IMR-90 (cell line): ENCODE measurements around the gene LBHD2. TPM values are rescaled to one million over a fixed set of nuclear protein-coding genes. Genes with fewer than 3 reads are reported as not detected.

Experiments
- ATAC-seq: fragments of 200-7000 bp; cut with Tn5 transposase; 2 replicates; pipeline ENCODE4 v1.9.1; 2020; ENCODE audit warnings: low read depth, mild to moderate bottlenecking, moderate library complexity
- BruUV-seq: library from RNA; stranded (reverse); fragments of 400-500 nt; replicated peaks from 2 replicates; lab custom pipeline; 2021; lab: Mats Ljungman, UMichigan
- CTCF ChIA-PET: fragments of 300-600 bp; formaldehyde crosslinking; extraction: SDS; loops from one replicate; lab custom pipeline; 2021; ENCODE audit warnings: antibody characterized with exemption; lab: Yijun Ruan, JAX
- POLR2A ChIA-PET: fragments of 300-600 bp; sonication (Branson Sonifier 250); formaldehyde crosslinking; loops from one replicate; lab custom pipeline; 2022; ENCODE audit warnings: antibody characterized with exemption; ENCODE audit not compliant: unreplicated experiment; lab: Charles Lee
- DNase-seq: peaks from one replicate; pipeline ENCODE4 v3.0.0; 2013
- H2AFZ ChIP-seq: replicated peaks from 2 replicates; pipeline ENCODE3; 2013; ENCODE audit warnings: low read length, mild to moderate bottlenecking; ENCODE audit not compliant: poor library complexity
- H2AK5ac ChIP-seq: 2 replicates; pipeline ENCODE4 v1.6.1; 2013; ENCODE audit warnings: low read depth, low read length, inconsistent platforms
- H2AK9ac ChIP-seq: replicated peaks from 2 replicates; pipeline ENCODE3; 2013; ENCODE audit warnings: mild to moderate bottlenecking, low read depth, low read length, moderate library complexity; ENCODE audit not compliant: poor library complexity
- H2BK120ac ChIP-seq: 2 replicates; pipeline ENCODE4 v1.6.1; 2013; ENCODE audit warnings: low read depth, low read length, inconsistent platforms
- H2BK15ac ChIP-seq: 3 replicates; pipeline ENCODE4 v1.6.1; 2013; ENCODE audit warnings: low read depth, low read length, inconsistent platforms
- H2BK20ac ChIP-seq: 2 replicates; pipeline ENCODE4 v1.6.1; 2013; ENCODE audit warnings: low read depth, mild to moderate bottlenecking, inconsistent platforms, low read length, moderate library complexity
- H2BK5ac ChIP-seq: 2 replicates; pipeline ENCODE4 v1.6.1; 2013; ENCODE audit warnings: mild to moderate bottlenecking, low read depth, low read length, inconsistent platforms; ENCODE audit not compliant: poor library complexity, severe bottlenecking
- H3K14ac ChIP-seq: replicated peaks from 2 replicates; pipeline ENCODE4 v1.6.1; 2013; ENCODE audit warnings: low read depth, low read length, inconsistent platforms
- H3K18ac ChIP-seq: 2 replicates; pipeline ENCODE4 v1.6.1; 2013; ENCODE audit warnings: low read depth, low read length, control low read depth
- H3K23ac ChIP-seq: 2 replicates; pipeline ENCODE4 v1.6.1; 2013; ENCODE audit warnings: low read depth, low read length, inconsistent platforms
- H3K27ac ChIP-seq: 2 replicates; pipeline ENCODE4 v1.5.1; 2013; ENCODE audit warnings: mild to moderate bottlenecking, control low read depth, low read length; ENCODE audit not compliant: insufficient read depth
- H3K27me3 ChIP-seq: 2 replicates; pipeline ENCODE4 v1.6.1; 2013; ENCODE audit warnings: low read length; ENCODE audit not compliant: control insufficient read depth, insufficient read depth
- H3K36me3 ChIP-seq: 2 replicates; pipeline ENCODE4 v1.6.1; 2013; ENCODE audit warnings: low read length, mixed read lengths; ENCODE audit not compliant: control insufficient read depth, insufficient read depth
- H3K4ac ChIP-seq: 2 replicates; pipeline ENCODE4 v1.6.1; 2013; ENCODE audit warnings: low read depth, low read length, inconsistent platforms
- H3K4me1 ChIP-seq: 2 replicates; pipeline ENCODE4 v1.6.1; 2013; ENCODE audit warnings: low read length, mixed read lengths; ENCODE audit not compliant: control insufficient read depth, insufficient read depth
- H3K4me2 ChIP-seq: 2 replicates; pipeline ENCODE4 v1.6.1; 2013; ENCODE audit warnings: low read depth, mild to moderate bottlenecking, control low read depth, low read length, moderate library complexity
- H3K4me3 ChIP-seq: 2 replicates; pipeline ENCODE4 v1.5.1; 2013; ENCODE audit warnings: low read depth, mild to moderate bottlenecking, control low read depth, low read length, moderate library complexity; ENCODE audit not compliant: insufficient read depth
- H3K56ac ChIP-seq: 2 replicates; pipeline ENCODE4 v1.6.1; 2013; ENCODE audit warnings: low read length, inconsistent platforms; ENCODE audit not compliant: insufficient read depth; ENCODE audit errors: extremely low read depth
- H3K79me1 ChIP-seq, 2 experiments: 2 replicates each; pipeline ENCODE4 v1.6.1; 2013; ENCODE audit warnings: low read length in 2 of 2, inconsistent platforms in 1 of 2, low read depth in 1 of 2
- H3K9ac ChIP-seq: 2 replicates; pipeline ENCODE4 v1.6.1; 2013; ENCODE audit warnings: low read depth, low read length, control low read depth
- H3K9me1 ChIP-seq: 2 replicates; pipeline ENCODE4 v1.6.1; 2013; ENCODE audit warnings: low read length, inconsistent platforms; ENCODE audit not compliant: insufficient read depth
- H3K9me3 ChIP-seq: 2 replicates; pipeline ENCODE4 v1.6.1; 2013; ENCODE audit warnings: low read length; ENCODE audit not compliant: control insufficient read depth, insufficient read depth
- H4K20me1 ChIP-seq: 2 replicates; pipeline ENCODE4 v1.6.1; 2013; ENCODE audit warnings: low read length, inconsistent platforms; ENCODE audit not compliant: insufficient read depth
- H4K5ac ChIP-seq: 2 replicates; pipeline ENCODE4 v1.6.1; 2013; ENCODE audit warnings: mild to moderate bottlenecking, low read depth, low read length, control low read depth
- H4K8ac ChIP-seq, 2 experiments: 2 replicates each; pipeline ENCODE4 v1.6.1; 2013; ENCODE audit warnings: low read depth in 2 of 2, low read length in 2 of 2, control low read depth in 1 of 2, inconsistent platforms in 1 of 2
- H4K91ac ChIP-seq: 2 replicates; pipeline ENCODE4 v1.6.1; 2013; ENCODE audit warnings: low read depth, low read length, inconsistent platforms; ENCODE audit not compliant: insufficient read depth
- BHLHE40 ChIP-seq: fragments of 150-350 bp; IDR thresholded peaks from 2 replicates; pipeline ENCODE4 v1.6.1; 2016; ENCODE audit warnings: mild to moderate bottlenecking, low read depth, low read length
- CEBPB ChIP-seq: IDR thresholded peaks from 2 replicates; pipeline ENCODE4 v1.6.1; 2012; ENCODE audit warnings: low read depth, low read length, improper control_type of control experiment
- CHD1 ChIP-seq: IDR thresholded peaks from 2 replicates; pipeline ENCODE4 v1.6.1; 2012; ENCODE audit warnings: low read depth, low read length, improper control_type of control experiment
- CTCF ChIP-seq: conservative IDR thresholded peaks from 2 replicates; pipeline ENCODE4 v1.5.1; 2012; ENCODE audit warnings: mild to moderate bottlenecking, low read depth, low read length, improper control_type of control experiment
- ELK1 ChIP-seq: fragments of 150-350 bp; IDR thresholded peaks from 2 replicates; pipeline ENCODE4 v1.6.1; 2016; ENCODE audit warnings: low read depth, mild to moderate bottlenecking, low read length, moderate library complexity, borderline replicate concordance
- FOS ChIP-seq: fragments of 150-350 bp; IDR thresholded peaks from 2 replicates; pipeline ENCODE4 v1.6.1; 2016; ENCODE audit warnings: low read depth, low read length
- MAFK ChIP-seq: IDR thresholded peaks from 2 replicates; pipeline ENCODE4 v1.6.1; 2012; ENCODE audit warnings: low read depth, low read length, improper control_type of control experiment
- MAZ ChIP-seq: IDR thresholded peaks from 2 replicates; pipeline ENCODE4 v1.6.1; 2012; ENCODE audit warnings: low read depth, mild to moderate bottlenecking, low read length, improper control_type of control experiment, moderate library complexity, borderline replicate concordance
- MXI1 ChIP-seq: IDR thresholded peaks from 2 replicates; pipeline ENCODE4 v1.6.1; 2012; ENCODE audit warnings: low read depth, mild to moderate bottlenecking, low read length, moderate library complexity, borderline replicate concordance
- NFE2L2 ChIP-seq: fragments of 150-350 bp; IDR thresholded peaks from 2 replicates; pipeline ENCODE4 v1.6.1; 2016; ENCODE audit warnings: low read depth, mild to moderate bottlenecking, low read length
- POLR2A ChIP-seq: IDR thresholded peaks from 2 replicates; pipeline ENCODE4 v1.6.1; 2012; ENCODE audit warnings: mild to moderate bottlenecking, low read depth, low read length
- RAD21 ChIP-seq: IDR thresholded peaks from 2 replicates; pipeline ENCODE4 v1.6.1; 2012; ENCODE audit warnings: low read length, improper control_type of control experiment
- RCOR1 ChIP-seq: IDR thresholded peaks from 2 replicates; pipeline ENCODE4 v1.6.1; 2012; ENCODE audit warnings: mild to moderate bottlenecking, low read length, improper control_type of control experiment; ENCODE audit not compliant: insufficient replicate concordance
- SMC3 ChIP-seq: fragments of 150-350 bp; IDR thresholded peaks from 2 replicates; pipeline ENCODE4 v1.6.1; 2016; ENCODE audit warnings: low read depth, mild to moderate bottlenecking, antibody characterized with exemption, low read length, moderate library complexity
- WGBS, 2 experiments: methylation state at CpG; one replicate each; pipeline versions ENCODE4 v1.1.5 to v1.1.7; 2013; ENCODE audit warnings: missing lambda C conversion rate in 2 of 2; ENCODE audit not compliant: insufficient read length in 1 of 2; ENCODE audit errors: extremely low coverage in 2 of 2; 5-methylcytosine and 5-hydroxymethylcytosine counted together
- dilution Hi-C: fragments of 300-500 bp; cut with HindIII; formaldehyde crosslinking; loops from one replicate; pipeline ENCODE4 v1.14.3; 2018; ENCODE audit warnings: low sequenced_read_pairs; ENCODE audit not compliant: unreplicated experiment
- in situ Hi-C: fragments of 300-500 bp; cut with MboI; formaldehyde crosslinking; loops from 3 replicates; pipeline ENCODE4 v1.14.3; 2019; ENCODE audit warnings: low sequenced_read_pairs, inconsistent platforms, mixed read lengths
- intact Hi-C: fragments of 100-400 bp; cut with micrococcal nuclease; formaldehyde crosslinking; loops from 2 replicates; pipeline ENCODE4 v1.10.0; 2022
- polyA plus RNA-seq, 3 experiments: library from polyadenylated mRNA; depleted of rRNA; stranded (reverse); fragments of >200 nt; gene quantifications; 2 replicates each; pipeline ENCODE4 v1.2.3, GENCODE V29; 2012; ENCODE audit warnings: low replicate concordance in 1 of 3
- total RNA-seq: library from RNA; depleted of rRNA; stranded (reverse); fragments of >200 nt; gene quantifications from 2 replicates; pipeline ENCODE4 v1.2.3, GENCODE V29; 2012

LBHD2 gene
- total and polyA plus RNA-seq, 2 of the 4 experiments (the other 2 are of a cell fraction), result not detected

DNA sequence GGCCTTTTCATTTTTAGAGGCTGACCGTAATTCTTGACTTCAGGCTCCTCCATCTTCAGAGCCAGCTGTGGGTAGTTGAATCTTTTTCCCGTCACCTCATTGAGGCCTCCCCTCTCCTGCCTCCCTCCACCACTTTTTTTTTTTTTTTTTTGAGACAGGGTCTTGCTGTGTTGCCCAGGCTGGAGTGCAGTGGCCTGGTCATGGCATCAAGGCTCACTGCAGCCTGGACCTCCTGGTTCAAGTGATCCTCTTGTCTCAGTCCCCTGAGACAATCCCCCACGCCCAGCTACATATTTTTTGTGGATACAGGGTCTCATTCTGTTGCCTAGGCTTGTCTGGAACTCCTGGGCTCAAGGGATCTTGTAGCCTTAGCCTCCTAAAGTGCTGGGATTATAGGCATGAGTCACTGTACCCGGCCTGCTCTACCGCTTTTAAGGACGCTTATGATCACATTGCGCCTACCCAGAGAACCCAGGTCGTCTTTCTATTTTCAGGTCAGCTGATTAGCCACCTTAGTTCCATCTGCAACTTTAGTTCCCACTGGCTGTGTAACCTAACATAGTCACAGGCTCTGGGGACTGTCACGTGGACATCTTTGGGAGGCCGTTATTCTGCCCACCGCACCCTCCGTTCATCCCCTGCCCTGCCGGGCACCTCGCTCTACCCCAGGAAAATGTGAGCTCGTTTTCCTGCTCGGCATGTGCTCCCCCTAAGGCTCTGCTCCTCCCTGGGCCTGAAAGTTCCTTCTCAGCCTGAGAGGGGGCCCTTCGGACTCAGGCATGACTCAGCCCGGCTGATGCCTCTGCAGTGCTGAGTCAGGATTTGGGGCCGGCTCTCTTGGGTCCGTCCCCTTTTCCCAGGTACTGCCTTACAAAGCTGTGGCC lies 52.6 kb downstream of the LBHD2 start:
- Histone ChIP-seq H2AFZ (peak overlapping the region; percentile 87), H4K20me1 (no peaks in the 10 kb centered on the region), H4K5ac (peak overlapping the region; percentile 85), H3K4me1 (peaks cover 8% of the 10 kb centered on the region), H3K23ac (peak overlapping the region; percentile 1; the same call in 1 of the 2 replicates), H2BK15ac (peak overlapping the region; percentile 36; the same call in 1 of the 3 replicates), H4K91ac (peak overlapping the region; percentile 37), H3K56ac (no peak overlapping the region; the same call in 1 of the 2 replicates), H3K27ac (peak overlapping the region; percentile 35), H3K9ac (peak overlapping the region; percentile 12; the same call in 1 of the 2 replicates), H4K8ac (peak overlapping the region; percentile 29 to 92), H3K4me3 (no peak overlapping the region), H3K36me3 (no peaks in the 10 kb centered on the region), H2AK5ac (peak overlapping the region; percentile 59), H3K4ac (peak overlapping the region; percentile 83), H2BK5ac (peak overlapping the region; percentile 57), H2BK120ac (peak overlapping the region; percentile 87), H3K9me3 (no peaks in the 10 kb centered on the region), H3K14ac (peak overlapping the region; percentile 62), H3K27me3 (no peaks in the 10 kb centered on the region; the same call in 1 of the 2 replicates), H3K79me1 (no peaks in the 10 kb centered on the region), H2AK9ac (peak overlapping the region; percentile 18), H3K18ac (peak overlapping the region; percentile 42), H2BK20ac (peak overlapping the region; percentile 58; the same call in 1 of the 2 replicates), H3K4me2 (no peak overlapping the region), H3K9me1 (peaks cover 8% of the 10 kb centered on the region)
- BruUV-seq, result no TSS peak
- ChIA-PET POLR2A (no interaction called here), CTCF (interaction anchor here (1.3 kb wide), 1 partner anchor 32 kb away, joined by 5 read pairs; no protein-coding TSS in a partner anchor)
- dilution Hi-C loops (no loop called here), intact Hi-C loops (no loop called here), in situ Hi-C loops (no loop called here)
- DNase-seq (peak; percentile 73), ATAC-seq (peak; percentile 97)
- WGBS, 2 experiments, result 54% methylated on average over 11 of the region's 20 CpGs; no CpG with 5 or more reads in 1 of the 2 experiments
- peak; percentile 65; the same call in 1 of the 2 replicates for TF ChIP-seq NFE2L2
- TF ChIP-seq CHD1, result no peak
- peak; percentile 55 for TF ChIP-seq FOS
- TF ChIP-seq POLR2A, result no peak
- no peak for TF ChIP-seq RCOR1
- TF ChIP-seq SMC3, result no peak
- TF ChIP-seq RAD21, result no peak
- 0 out of 2 replicates have a peak, but pooled peaks have one; percentile 7 for TF ChIP-seq CTCF
- no peak for TF ChIP-seq ELK1
- TF ChIP-seq MXI1, result no peak
- no peak for TF ChIP-seq BHLHE40
- peak; percentile 55; the same call in 1 of the 2 replicates for TF ChIP-seq MAZ
- TF ChIP-seq MAFK, result peak; percentile 95
- no peak for TF ChIP-seq CEBPB
